ENCODE data around the gene CCDC97.

DNA sequence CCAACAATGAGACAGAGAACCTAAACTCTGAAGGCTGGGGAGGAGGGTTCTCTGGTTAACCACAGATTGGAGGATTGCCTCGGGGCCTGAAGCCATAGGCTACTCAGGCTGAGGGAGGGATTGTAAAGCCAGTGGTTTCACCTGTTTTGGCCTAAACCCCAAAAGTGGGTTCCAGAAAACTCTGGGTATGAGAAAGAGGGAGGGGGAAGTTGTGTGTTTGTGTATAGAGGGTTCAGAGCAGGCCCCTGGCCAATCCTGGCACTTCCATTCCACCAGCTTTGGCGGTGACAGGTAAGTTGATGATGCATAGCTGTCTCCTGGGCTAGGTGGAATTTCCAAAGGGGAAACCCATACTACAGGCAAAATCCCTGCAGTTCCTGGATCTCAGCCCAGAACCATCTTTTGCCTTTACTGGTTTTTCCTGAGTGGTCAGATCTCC, 13.5 kb upstream of the CCDC97 start:
- TF ChIP-seq, protein P1, sequence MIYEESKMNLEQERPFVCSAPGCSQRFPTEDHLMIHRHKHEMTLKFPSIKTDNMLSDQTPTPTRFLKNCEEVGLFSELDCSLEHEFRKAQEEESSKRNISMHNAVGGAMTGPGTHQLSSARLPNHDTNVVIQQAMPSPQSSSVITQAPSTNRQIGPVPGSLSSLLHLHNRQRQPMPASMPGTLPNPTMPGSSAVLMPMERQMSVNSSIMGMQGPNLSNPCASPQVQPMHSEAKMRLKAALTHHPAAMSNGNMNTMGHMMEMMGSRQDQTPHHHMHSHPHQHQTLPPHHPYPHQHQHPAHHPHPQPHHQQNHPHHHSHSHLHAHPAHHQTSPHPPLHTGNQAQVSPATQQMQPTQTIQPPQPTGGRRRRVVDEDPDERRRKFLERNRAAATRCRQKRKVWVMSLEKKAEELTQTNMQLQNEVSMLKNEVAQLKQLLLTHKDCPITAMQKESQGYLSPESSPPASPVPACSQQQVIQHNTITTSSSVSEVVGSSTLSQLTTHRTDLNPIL (CRISPR knock-in tag; IDR thresholded peaks at IDR 0.05; ENCODE audit: low read depth): no peak
- TF ChIP-seq, protein P2, sequence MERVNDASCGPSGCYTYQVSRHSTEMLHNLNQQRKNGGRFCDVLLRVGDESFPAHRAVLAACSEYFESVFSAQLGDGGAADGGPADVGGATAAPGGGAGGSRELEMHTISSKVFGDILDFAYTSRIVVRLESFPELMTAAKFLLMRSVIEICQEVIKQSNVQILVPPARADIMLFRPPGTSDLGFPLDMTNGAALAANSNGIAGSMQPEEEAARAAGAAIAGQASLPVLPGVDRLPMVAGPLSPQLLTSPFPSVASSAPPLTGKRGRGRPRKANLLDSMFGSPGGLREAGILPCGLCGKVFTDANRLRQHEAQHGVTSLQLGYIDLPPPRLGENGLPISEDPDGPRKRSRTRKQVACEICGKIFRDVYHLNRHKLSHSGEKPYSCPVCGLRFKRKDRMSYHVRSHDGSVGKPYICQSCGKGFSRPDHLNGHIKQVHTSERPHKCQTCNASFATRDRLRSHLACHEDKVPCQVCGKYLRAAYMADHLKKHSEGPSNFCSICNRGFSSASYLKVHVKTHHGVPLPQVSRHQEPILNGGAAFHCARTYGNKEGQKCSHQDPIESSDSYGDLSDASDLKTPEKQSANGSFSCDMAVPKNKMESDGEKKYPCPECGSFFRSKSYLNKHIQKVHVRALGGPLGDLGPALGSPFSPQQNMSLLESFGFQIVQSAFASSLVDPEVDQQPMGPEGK (CRISPR knock-in tag; IDR thresholded peaks at IDR 0.05; ENCODE audit: borderline replicate concordance): no peak
- no peak for TF ChIP-seq ISL1 (CRISPR knock-in tag; IDR thresholded peaks at IDR 0.05)
- TF ChIP-seq, protein P3, sequence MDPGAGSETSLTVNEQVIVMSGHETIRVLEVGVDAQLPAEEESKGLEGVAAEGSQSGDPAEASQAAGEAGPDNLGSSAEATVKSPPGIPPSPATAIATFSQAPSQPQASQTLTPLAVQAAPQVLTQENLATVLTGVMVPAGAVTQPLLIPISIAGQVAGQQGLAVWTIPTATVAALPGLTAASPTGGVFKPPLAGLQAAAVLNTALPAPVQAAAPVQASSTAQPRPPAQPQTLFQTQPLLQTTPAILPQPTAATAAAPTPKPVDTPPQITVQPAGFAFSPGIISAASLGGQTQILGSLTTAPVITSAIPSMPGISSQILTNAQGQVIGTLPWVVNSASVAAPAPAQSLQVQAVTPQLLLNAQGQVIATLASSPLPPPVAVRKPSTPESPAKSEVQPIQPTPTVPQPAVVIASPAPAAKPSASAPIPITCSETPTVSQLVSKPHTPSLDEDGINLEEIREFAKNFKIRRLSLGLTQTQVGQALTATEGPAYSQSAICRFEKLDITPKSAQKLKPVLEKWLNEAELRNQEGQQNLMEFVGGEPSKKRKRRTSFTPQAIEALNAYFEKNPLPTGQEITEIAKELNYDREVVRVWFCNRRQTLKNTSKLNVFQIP (CRISPR knock-in tag; IDR thresholded peaks at IDR 0.05; ENCODE audit: borderline replicate concordance, low read depth): no peak
- TF ChIP-seq RARB (CRISPR knock-in tag; IDR thresholded peaks at IDR 0.05): no peak
- no peak for TF ChIP-seq SNAI2 (CRISPR knock-in tag; IDR thresholded peaks at IDR 0.05)
- TF ChIP-seq ZFP30 (CRISPR knock-in tag; IDR thresholded peaks at IDR 0.05): no peak
- no peak for TF ChIP-seq ZNF565 (CRISPR knock-in tag; conservative IDR thresholded peaks at IDR 0.05; ENCODE audit: low read depth)
- no peak for TF ChIP-seq ZFP3 (CRISPR knock-in tag; IDR thresholded peaks at IDR 0.05)
- no peak for TF ChIP-seq ESRRG (CRISPR knock-in tag; IDR thresholded peaks at IDR 0.05)
- no peak for TF ChIP-seq CSDC2 (CRISPR knock-in tag; IDR thresholded peaks at IDR 0.05)
- no peak for TF ChIP-seq BACH2 (CRISPR knock-in tag; IDR thresholded peaks at IDR 0.05; ENCODE audit: borderline replicate concordance)
- TF ChIP-seq, protein P4, sequence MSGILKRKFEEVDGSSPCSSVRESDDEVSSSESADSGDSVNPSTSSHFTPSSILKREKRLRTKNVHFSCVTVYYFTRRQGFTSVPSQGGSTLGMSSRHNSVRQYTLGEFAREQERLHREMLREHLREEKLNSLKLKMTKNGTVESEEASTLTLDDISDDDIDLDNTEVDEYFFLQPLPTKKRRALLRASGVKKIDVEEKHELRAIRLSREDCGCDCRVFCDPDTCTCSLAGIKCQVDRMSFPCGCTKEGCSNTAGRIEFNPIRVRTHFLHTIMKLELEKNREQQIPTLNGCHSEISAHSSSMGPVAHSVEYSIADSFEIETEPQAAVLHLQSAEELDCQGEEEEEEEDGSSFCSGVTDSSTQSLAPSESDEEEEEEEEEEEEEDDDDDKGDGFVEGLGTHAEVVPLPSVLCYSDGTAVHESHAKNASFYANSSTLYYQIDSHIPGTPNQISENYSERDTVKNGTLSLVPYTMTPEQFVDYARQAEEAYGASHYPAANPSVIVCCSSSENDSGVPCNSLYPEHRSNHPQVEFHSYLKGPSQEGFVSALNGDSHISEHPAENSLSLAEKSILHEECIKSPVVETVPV (CRISPR knock-in tag; IDR thresholded peaks at IDR 0.05): no peak
- TF ChIP-seq GLIS3 (CRISPR knock-in tag; IDR thresholded peaks at IDR 0.05): no peak

Measured in SK-N-SH treated with all-trans-retinoic acid at 6 μM for 48 hours (cell line).